HFFc6 (cell line): ENCODE data around the gene SCAP. TPM values are rescaled to one million over a fixed set of nuclear protein-coding genes. Genes with fewer than 3 reads are reported as not detected.

Source experiments
- DNase-seq: peaks from one replicate; pipeline ENCODE4 v3.0.0-alpha.2; 2018
- H3K27ac Mint-ChIP-seq: 2 replicates; pipeline ENCODE4 v1.8.0; 2020; ENCODE audit warnings: mild to moderate bottlenecking, mixed read lengths
- H3K27me3 Mint-ChIP-seq: 2 replicates; pipeline ENCODE4 v1.8.0; 2021; ENCODE audit warnings: mild to moderate bottlenecking, moderate library complexity, mixed read lengths; ENCODE audit not compliant: insufficient read depth
- H3K36me3 Mint-ChIP-seq: 2 replicates; pipeline ENCODE4 v1.8.0; 2021; ENCODE audit warnings: low read depth, mixed read lengths
- H3K4me1 Mint-ChIP-seq: 2 replicates; pipeline ENCODE4 v1.8.0; 2020; ENCODE audit warnings: low read depth, mixed read lengths
- H3K4me3 Mint-ChIP-seq: 2 replicates; pipeline ENCODE4 v1.8.0; 2020; ENCODE audit warnings: mild to moderate bottlenecking, moderate library complexity, mixed read lengths
- H3K9me3 Mint-ChIP-seq: 2 replicates; pipeline ENCODE4 v1.8.0; 2020; ENCODE audit warnings: mild to moderate bottlenecking, mixed read lengths
- CTCF ChIP-seq: fragments of 200-600 bp; sonication (generic); IDR thresholded peaks from 2 replicates; pipeline ENCODE4 v1.5.0; 2021; ENCODE audit warnings: antibody characterized with exemption, mild to moderate bottlenecking
- total RNA-seq, 6 experiments: library from RNA; stranded (reverse); fragmentation: NEBNext Ultra II Directional; extraction: Animal tissue kit (Norgen Biotek cat#: 25700); gene quantifications; 2 replicates in 1 of 6; 3 replicates in 5 of 6; pipeline ENCODE4 v1.2.3, GENCODE V29; 2021

Gene SCAP
- total RNA-seq, 6 experiments from 2014 or later, result 48.3 to 63.3 (median 54.9) TPM

- no peak for DNase-seq
- Mint-ChIP-seq H3K9me3 (no peaks in the 10 kb centered on the region), H3K27ac (no peak overlapping the region)
Measured at GRCh38 chr3:47405820-47406761, 69.7 kb downstream of the SCAP start.

GRCh38 chr3:47404955-47405790 lies 70.6 kb downstream of the SCAP start:
- Mint-ChIP-seq H3K4me3 (no peak overlapping the region), H3K27ac (peak overlapping the region; percentile 24; the same call in 1 of the 2 replicates), H3K27me3 (peaks cover 6% of the 10 kb centered on the region), H3K36me3 (no peaks in the 10 kb centered on the region; the same call in 1 of the 2 replicates), H3K4me1 (peaks cover 8% of the 10 kb centered on the region), H3K9me3 (no peaks in the 10 kb centered on the region)
- TF ChIP-seq CTCF, result no peak
- DNase-seq, result no peak

More at GRCh38 chr3:47405820-47406761, 69.7 kb downstream of the SCAP start:
- Mint-ChIP-seq H3K4me3 (no peak overlapping the region), H3K27me3 (peaks cover 6% of the 10 kb centered on the region), H3K4me1 (peaks cover 6% of the 10 kb centered on the region; the same call in 1 of the 2 replicates), H3K36me3 (no peaks in the 10 kb centered on the region; the same call in 1 of the 2 replicates)
- no peak for TF ChIP-seq CTCF

GRCh38 chr3:47404431-47404876 lies 71.3 kb downstream of the SCAP start:
- H3K4me3 Mint-ChIP-seq, result no peak overlapping the region
- peaks cover 15% of the 10 kb centered on the region for H3K4me1 Mint-ChIP-seq
- H3K27ac Mint-ChIP-seq, result no peak overlapping the region
- H3K27me3 Mint-ChIP-seq, result peaks cover 6% of the 10 kb centered on the region
- no peaks in the 10 kb centered on the region; the same call in 1 of the 2 replicates for H3K36me3 Mint-ChIP-seq
- no peak for DNase-seq
- no peak for TF ChIP-seq CTCF
- no peaks in the 10 kb centered on the region for H3K9me3 Mint-ChIP-seq

GRCh38 chr3:47399531-47400270 lies 76.0 kb downstream of the SCAP start:
- DNase-seq, result peak; percentile 61
- H3K4me1 Mint-ChIP-seq, result peaks cover 37% of the 10 kb centered on the region
- H3K4me3 Mint-ChIP-seq, result peak overlapping the region; percentile 58
- H3K9me3 Mint-ChIP-seq, result no peaks in the 10 kb centered on the region
- peaks cover 6% of the 10 kb centered on the region; the same call in 1 of the 2 replicates for H3K36me3 Mint-ChIP-seq
- no peak for TF ChIP-seq CTCF
- peak overlapping the region; percentile 86 for H3K27ac Mint-ChIP-seq
- H3K27me3 Mint-ChIP-seq, result peaks cover 2% of the 10 kb centered on the region; the same call in 1 of the 2 replicates

- no peak for DNase-seq
- H3K4me3 Mint-ChIP-seq, result no peak overlapping the region
- H3K36me3 Mint-ChIP-seq, result peaks cover 6% of the 10 kb centered on the region; the same call in 1 of the 2 replicates
- TF ChIP-seq CTCF, result no peak
- H3K27ac Mint-ChIP-seq, result peak overlapping the region; percentile 86
- H3K4me1 Mint-ChIP-seq, result peaks cover 44% of the 10 kb centered on the region
- no peaks in the 10 kb centered on the region for H3K9me3 Mint-ChIP-seq
- H3K27me3 Mint-ChIP-seq, result peaks cover 2% of the 10 kb centered on the region; the same call in 1 of the 2 replicates
Measured at GRCh38 chr3:47399016-47399415, 76.7 kb downstream of the SCAP start.
